ENCODE results near the gene HMX1. TPM values are rescaled to one million over a fixed set of nuclear protein-coding genes. Genes with fewer than 3 reads are reported as not detected.

HMX1 gene
- total RNA-seq, 1 donor from 2014 or later, result not detected

DNA sequence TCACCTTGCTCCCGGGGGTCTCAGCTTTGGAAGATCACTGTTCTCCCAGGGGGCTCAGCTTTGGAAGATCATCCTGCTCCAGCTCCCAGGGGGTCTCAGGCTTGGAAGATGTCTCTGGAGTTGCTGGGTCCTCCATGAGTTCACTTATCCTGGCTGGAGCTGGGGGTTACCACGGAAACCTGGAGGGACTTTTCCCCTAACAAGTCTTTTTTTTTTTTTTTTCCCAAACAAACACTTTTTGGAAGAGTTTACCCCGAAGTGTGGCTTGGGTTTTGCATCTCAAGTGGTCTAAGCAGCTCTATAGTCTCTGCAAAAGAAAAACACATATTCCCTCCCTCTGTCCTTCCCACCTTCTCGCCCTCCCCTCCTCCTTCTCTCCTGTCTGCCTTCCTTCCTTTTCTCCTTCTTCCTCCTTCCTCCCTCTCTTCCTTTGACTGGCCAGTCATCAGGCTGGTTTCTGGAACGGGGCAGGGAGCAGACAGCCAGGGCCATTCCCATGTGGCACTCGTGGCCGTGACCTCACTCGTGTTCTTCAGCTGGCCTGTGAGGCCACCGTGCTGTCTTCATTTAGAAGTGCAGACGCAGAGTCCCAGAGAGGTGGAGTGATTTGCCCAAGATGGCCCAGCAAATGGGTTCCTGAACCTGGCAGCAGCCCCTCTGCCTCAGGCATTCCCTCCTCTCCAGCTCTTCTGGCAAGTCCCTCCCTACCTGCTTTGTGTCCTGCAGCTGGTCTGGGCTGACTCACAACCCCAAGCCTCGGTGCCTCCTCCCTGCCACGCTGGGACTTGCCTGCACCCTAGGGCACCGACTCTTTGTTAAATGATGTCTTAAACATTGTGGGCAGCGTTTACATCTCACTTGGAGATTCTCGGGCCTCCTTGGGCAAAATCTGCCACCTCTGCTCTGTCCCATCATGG, 25.9 kb upstream of the HMX1 start:
- H3K36me3 ChIP-seq, result no peaks in the 10 kb centered on the region
- H3K4me3 ChIP-seq, result no peak overlapping the region
- no peaks in the 10 kb centered on the region for H3K4me1 ChIP-seq
- TF ChIP-seq, protein P1, sequence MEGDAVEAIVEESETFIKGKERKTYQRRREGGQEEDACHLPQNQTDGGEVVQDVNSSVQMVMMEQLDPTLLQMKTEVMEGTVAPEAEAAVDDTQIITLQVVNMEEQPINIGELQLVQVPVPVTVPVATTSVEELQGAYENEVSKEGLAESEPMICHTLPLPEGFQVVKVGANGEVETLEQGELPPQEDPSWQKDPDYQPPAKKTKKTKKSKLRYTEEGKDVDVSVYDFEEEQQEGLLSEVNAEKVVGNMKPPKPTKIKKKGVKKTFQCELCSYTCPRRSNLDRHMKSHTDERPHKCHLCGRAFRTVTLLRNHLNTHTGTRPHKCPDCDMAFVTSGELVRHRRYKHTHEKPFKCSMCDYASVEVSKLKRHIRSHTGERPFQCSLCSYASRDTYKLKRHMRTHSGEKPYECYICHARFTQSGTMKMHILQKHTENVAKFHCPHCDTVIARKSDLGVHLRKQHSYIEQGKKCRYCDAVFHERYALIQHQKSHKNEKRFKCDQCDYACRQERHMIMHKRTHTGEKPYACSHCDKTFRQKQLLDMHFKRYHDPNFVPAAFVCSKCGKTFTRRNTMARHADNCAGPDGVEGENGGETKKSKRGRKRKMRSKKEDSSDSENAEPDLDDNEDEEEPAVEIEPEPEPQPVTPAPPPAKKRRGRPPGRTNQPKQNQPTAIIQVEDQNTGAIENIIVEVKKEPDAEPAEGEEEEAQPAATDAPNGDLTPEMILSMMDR (IDR thresholded peaks at IDR 0.05), result no peak
- no peak overlapping the region for H3K27ac ChIP-seq
- peaks cover 8% of the 10 kb centered on the region for H3K27me3 ChIP-seq
- DNase-seq (ENCODE audit: low spot score in 2 of 2), result no peak
- H3K9me3 ChIP-seq, result peaks cover 0 to 9% of the 10 kb centered on the region in 2 donors
- intact Hi-C loops (cut with DNase I), result no loop called here

DNA sequence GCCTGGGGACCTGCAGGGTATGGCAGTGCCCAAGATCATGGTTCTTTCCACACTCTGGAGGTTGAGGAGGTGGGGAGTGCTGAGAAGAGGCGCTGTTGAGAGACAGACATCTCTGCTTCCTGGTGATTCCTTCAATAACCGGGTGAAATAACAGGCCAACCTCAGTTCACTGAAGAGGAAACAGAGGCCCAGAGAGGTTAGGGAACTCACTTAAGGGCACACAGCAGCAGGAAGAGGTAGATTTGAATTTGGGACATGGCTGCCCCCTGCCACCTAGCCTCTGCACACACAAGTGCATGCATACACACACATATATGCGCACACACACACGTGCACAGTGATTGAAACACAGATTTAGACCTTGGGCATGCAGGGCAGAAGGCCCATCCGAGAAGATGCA, 24.9 kb upstream of the HMX1 start:
- Histone ChIP-seq H3K4me3 (no peak overlapping the region), H3K36me3 (no peaks in the 10 kb centered on the region), H3K27ac (no peak overlapping the region), H3K4me1 (no peaks in the 10 kb centered on the region), H3K9me3 (peaks cover 0 to 8% of the 10 kb centered on the region in 2 donors), H3K27me3 (peaks cover 13% of the 10 kb centered on the region)
- DNase-seq (ENCODE audit: low spot score in 2 of 2), result no peak
- TF ChIP-seq, protein P1 (IDR thresholded peaks at IDR 0.05), result no peak
- intact Hi-C loops (cut with DNase I), result no loop called here

DNA sequence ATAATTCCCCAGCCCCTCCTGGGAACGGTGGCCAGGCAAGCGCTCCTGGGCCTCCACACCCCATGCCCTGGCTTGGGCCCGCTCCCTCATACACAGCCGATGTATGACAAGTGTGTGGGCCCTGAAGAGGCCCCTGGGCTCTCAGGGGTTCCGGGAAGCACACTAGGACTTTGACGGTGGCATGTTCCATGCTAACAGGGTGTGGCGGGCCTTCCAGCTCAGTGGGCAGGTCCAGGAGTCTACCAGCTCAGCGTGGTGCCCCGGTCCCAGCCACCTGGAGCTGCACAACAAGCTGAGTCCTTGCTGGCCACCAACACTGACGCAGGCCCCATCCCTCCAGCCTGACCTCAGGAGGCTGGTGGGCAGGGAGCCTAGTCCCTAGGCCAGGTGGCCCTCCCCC, 24.4 kb upstream of the HMX1 start:
- intact Hi-C loops (cut with DNase I), result no loop called here
- TF ChIP-seq, protein P1 (IDR thresholded peaks at IDR 0.05), result no peak

DNA sequence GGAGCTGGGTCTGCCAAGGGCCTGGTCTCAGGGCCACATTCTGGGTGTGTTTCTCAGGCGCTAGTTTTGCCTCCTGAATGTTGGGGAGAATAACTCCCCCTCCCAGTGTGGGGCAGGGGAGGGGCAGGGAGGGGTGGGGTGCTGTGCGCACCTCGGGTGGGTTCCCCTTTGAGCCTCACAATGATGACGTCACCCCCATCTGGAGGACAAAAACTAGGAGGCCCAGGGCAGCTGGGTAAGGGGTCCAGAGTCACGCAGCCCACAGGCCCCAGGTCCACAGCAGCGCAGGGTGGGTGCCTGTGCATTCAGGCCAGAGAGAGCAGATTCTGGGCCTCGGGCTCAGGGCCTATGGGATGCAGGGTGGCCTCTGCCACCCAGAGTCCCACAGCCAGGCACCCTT, 23.7 kb upstream of the HMX1 start:
- TF ChIP-seq, protein P1 (IDR thresholded peaks at IDR 0.05), result no peak
- no peak for DNase-seq (ENCODE audit: low spot score in 2 of 2)
- Histone ChIP-seq H3K9me3 (no peaks in the 10 kb centered on the region), H3K27me3 (peaks cover 13% of the 10 kb centered on the region), H3K36me3 (no peaks in the 10 kb centered on the region), H3K4me3 (no peak overlapping the region), H3K27ac (no peak overlapping the region), H3K4me1 (no peaks in the 10 kb centered on the region)
- intact Hi-C loops (cut with DNase I), result no loop called here

More for the DNA sequence above, 24.4 kb upstream of the HMX1 start:
- peaks cover 0 to 3% of the 10 kb centered on the region in 2 donors for H3K9me3 ChIP-seq
- no peak for DNase-seq (ENCODE audit: low spot score in 2 of 2)
- no peak overlapping the region for H3K27ac ChIP-seq
- H3K36me3 ChIP-seq, result no peaks in the 10 kb centered on the region
- no peaks in the 10 kb centered on the region for H3K4me1 ChIP-seq
- peaks cover 13% of the 10 kb centered on the region for H3K27me3 ChIP-seq
- no peak overlapping the region for H3K4me3 ChIP-seq

DNA sequence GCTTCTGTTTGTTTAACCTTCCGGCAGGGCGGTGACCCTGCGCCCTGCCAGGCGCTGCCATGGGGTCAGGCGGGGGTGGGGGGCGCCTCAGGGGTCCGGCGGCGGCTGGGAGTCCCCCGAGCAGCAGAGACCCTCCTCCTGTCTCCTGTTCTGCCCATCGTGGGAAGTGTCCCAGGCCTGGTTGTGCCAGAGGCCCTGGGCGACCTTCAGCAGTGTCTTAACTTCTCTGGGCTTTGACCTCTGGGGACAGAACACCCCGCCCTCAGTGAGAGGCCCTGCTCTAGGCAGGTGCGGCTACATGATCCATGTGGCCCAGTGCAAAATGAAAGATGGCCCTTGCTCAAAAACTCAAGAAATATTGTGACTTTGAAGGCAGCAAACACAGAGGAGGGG, 22.8 kb upstream of the HMX1 start:
- Histone ChIP-seq H3K27me3 (peaks cover 13% of the 10 kb centered on the region), H3K4me3 (no peak overlapping the region), H3K4me1 (no peaks in the 10 kb centered on the region), H3K36me3 (no peaks in the 10 kb centered on the region), H3K9me3 (no peaks in the 10 kb centered on the region), H3K27ac (no peak overlapping the region)
- intact Hi-C loops (cut with DNase I), result no loop called here
- DNase-seq (ENCODE audit: low spot score in 2 of 2), result no peak
- TF ChIP-seq, protein P1 (IDR thresholded peaks at IDR 0.05), result no peak

Measured in ascending aorta (tissue), 2 donors.